IPS-20b (cell line): ENCODE data around the gene CPHXL.

Source experiments
- H3K27ac ChIP-seq: one replicate; pipeline ENCODE4 v1.5.1; 2013; ENCODE audit warnings: low read length
- H3K27me3 ChIP-seq: 2 replicates; pipeline ENCODE4 v1.6.1; 2013; ENCODE audit warnings: mild to moderate bottlenecking, low read length, inconsistent platforms; ENCODE audit not compliant: insufficient read depth
- H3K36me3 ChIP-seq: 2 replicates; pipeline ENCODE4 v1.6.1; 2013; ENCODE audit warnings: low read depth, mild to moderate bottlenecking, inconsistent platforms, low read length, moderate library complexity; ENCODE audit not compliant: insufficient read depth
- H3K4me1 ChIP-seq: 2 replicates; pipeline ENCODE4 v1.6.1; 2013; ENCODE audit warnings: mild to moderate bottlenecking, control low read depth, inconsistent platforms, low read length, moderate library complexity; ENCODE audit not compliant: insufficient read depth
- H3K4me3 ChIP-seq: 2 replicates; pipeline ENCODE4 v1.5.1; 2013; ENCODE audit warnings: mild to moderate bottlenecking, low read length, inconsistent platforms
- H3K9ac ChIP-seq: 2 replicates; pipeline ENCODE4 v1.6.1; 2013; ENCODE audit warnings: low read depth, mild to moderate bottlenecking, inconsistent platforms, low read length, moderate library complexity
- H3K9me3 ChIP-seq: 2 replicates; pipeline ENCODE4 v1.6.1; 2013; ENCODE audit warnings: mild to moderate bottlenecking, low read depth, low read length, inconsistent platforms; ENCODE audit not compliant: insufficient read depth

Gene CPHXL

DNA sequence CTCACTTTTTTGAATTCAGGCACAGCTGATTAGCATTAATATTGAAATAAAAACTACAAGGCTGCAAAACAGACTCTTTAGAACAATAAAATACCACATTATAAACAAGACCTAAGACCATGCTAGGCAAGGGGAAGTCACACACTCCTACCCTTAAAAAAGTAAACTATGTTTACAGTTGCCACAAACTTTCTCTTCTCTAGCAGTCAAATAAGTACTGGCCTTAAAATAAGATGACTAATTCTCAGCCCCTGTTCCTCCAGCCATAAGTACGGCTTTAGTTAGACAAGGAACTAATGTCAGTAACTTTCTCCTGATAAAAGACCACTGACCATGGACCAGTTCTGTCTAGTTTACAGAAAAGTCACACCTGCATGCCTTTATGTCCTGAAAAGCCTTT, 19.5 kb upstream of the CPHXL start:
- Histone ChIP-seq H3K4me1 (no peaks in the 10 kb centered on the region), H3K36me3 (no peaks in the 10 kb centered on the region), H3K9me3 (peaks cover 56% of the 10 kb centered on the region), H3K27me3 (no peaks in the 10 kb centered on the region), H3K4me3 (no peak overlapping the region), H3K27ac (no peak overlapping the region), H3K9ac (no peak overlapping the region)

DNA sequence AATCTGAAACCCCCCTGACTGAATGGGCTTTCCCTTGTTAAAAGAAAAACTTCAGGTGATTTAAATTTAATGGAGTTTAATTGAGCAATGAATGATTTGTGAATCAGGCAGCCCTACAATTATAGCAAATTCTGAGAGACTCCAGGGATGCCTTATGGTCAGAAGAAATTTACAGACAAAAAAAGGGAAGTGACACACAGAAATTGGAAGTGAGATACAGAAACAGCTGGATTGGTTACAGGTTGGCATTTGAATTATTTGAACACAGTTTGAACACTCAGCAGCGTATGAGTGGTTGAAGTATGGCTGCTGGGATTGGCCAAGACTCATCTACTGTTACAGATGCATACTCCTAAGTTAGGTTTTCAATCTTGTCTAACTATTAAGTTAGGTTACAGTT, 19.0 kb upstream of the CPHXL start:
- Histone ChIP-seq H3K27ac (no peak overlapping the region), H3K27me3 (no peaks in the 10 kb centered on the region), H3K9ac (no peak overlapping the region), H3K4me3 (no peak overlapping the region), H3K36me3 (no peaks in the 10 kb centered on the region), H3K9me3 (peaks cover 62% of the 10 kb centered on the region), H3K4me1 (no peaks in the 10 kb centered on the region)

DNA sequence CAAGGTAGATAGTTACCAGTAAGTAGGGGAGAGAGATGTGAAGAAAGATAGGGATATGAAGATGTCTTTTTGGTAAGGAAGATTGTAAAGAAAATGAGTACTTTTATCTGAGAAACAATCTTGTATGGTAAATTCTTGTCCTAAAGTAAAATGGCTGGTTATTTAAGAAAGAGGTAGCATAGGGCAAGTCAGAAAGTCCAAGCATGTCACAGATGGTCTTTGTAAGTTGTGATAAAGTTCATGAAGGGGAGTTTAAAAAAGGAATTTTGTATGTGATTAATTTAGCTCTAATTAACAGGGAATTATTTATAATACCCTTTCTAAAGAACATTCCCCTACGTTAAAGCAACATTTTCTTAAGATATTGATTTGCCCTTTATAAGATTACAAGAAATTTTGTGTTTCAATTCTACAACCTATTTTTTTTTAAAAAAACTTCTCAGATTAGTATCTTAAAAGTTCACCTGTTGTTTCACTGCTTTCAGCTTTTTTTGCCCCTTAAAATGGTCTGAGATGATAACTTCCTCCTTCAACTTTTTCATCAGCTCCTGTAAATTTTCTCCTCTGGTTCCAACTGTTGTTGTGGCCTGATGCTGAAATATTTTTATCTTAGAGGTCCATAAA, 16.2 kb upstream of the CPHXL start:
- Histone ChIP-seq H3K36me3 (no peaks in the 10 kb centered on the region), H3K27me3 (no peaks in the 10 kb centered on the region), H3K4me1 (no peaks in the 10 kb centered on the region), H3K4me3 (no peak overlapping the region), H3K9ac (no peak overlapping the region), H3K9me3 (peaks cover 66% of the 10 kb centered on the region), H3K27ac (no peak overlapping the region)

DNA sequence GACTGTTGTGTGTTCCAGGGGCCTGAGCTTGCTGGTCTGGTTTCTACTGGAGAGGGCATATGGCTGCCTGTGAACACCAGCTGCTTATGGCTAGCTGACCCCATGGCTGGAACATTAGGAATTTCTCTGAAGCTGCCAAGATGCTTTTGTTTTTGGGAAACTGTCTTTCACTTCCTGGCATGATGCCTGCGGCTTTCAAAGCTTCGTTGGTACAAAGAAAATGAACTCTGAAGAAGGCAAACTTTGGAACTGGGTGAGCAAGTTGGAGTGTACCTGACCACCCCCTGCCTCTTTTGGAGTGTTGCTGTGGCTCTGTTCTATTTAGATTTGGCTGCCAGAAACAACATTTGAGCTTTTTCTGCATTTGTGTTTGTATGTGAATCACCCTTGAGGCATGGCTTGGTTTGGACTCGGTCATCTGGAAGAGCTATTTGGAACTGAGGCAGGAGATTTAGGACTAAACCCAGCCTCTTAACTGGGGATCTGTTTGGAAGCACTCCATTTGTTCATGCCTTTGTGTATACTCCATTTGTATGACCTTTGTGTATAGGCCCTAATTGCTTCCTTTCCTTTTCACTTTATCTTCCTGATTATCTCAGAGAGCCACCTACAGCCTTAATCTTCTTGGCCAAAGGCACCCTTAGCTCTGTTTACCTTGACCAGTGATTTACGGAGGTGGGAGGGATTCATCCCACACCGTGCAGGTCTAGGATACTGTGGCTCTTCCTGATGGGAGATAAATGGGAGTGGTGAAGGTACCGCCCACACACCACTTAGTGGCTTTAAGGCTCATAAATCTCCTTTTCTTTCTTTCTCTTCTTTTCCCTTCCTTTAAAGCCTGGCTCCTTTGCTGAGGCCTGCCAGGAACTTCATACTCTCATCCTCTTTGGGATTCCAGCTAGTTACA, 7.3 kb upstream of the CPHXL start:
- Histone ChIP-seq H3K27me3 (no peaks in the 10 kb centered on the region), H3K36me3 (no peaks in the 10 kb centered on the region), H3K9me3 (no peaks in the 10 kb centered on the region), H3K4me3 (no peak overlapping the region), H3K4me1 (no peaks in the 10 kb centered on the region), H3K27ac (no peak overlapping the region), H3K9ac (no peak overlapping the region)

DNA sequence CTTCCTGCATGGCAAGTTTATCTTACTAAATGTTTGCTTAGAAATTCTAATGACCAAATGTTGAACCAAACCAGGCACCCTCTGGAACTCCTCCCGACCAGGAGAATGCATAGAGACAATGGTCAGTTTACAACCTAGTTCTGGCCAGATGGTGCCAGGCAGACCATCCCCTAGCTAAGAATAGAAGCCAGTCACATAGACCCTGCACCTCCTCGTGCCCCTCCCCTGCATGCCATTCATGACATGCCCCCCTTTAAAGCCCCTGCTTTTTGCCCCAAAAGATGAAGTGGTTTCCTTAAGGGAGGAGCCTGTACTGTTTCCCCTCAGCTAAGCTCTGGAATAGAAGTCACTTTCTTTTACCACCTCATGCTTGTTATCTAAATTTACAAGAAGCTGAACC, 6.6 kb upstream of the CPHXL start:
- H3K27me3 ChIP-seq = no peaks in the 10 kb centered on the region
- H3K36me3 ChIP-seq = no peaks in the 10 kb centered on the region
- H3K9me3 ChIP-seq = no peaks in the 10 kb centered on the region
- H3K4me1 ChIP-seq = no peaks in the 10 kb centered on the region
- no peak overlapping the region for H3K9ac ChIP-seq
- no peak overlapping the region for H3K4me3 ChIP-seq
- H3K27ac ChIP-seq = no peak overlapping the region

DNA sequence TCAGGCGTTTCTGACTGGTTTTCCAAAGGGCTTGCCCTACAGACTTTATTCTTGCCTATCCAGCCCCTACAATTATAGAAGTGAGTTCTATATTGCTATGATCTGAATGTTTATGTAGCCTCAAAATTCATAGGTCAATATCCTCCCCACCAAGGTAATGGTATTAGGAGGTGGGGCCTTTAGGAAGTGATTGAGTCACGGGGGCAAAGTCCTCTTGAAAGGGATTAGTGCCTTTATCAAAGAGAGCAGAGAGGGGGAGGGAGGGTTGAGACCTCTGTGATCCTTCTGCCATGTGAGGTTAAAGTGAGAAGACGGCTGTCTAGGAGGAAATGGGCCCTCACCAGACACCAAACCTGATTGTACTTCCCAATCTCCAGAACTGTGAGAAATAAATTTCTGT, 931 bp upstream of the CPHXL start:
- Histone ChIP-seq H3K36me3 (no peaks in the 10 kb centered on the region), H3K9me3 (no peaks in the 10 kb centered on the region), H3K27ac (no peak overlapping the region), H3K4me1 (no peaks in the 10 kb centered on the region), H3K4me3 (no peak overlapping the region), H3K27me3 (no peaks in the 10 kb centered on the region), H3K9ac (no peak overlapping the region)

DNA sequence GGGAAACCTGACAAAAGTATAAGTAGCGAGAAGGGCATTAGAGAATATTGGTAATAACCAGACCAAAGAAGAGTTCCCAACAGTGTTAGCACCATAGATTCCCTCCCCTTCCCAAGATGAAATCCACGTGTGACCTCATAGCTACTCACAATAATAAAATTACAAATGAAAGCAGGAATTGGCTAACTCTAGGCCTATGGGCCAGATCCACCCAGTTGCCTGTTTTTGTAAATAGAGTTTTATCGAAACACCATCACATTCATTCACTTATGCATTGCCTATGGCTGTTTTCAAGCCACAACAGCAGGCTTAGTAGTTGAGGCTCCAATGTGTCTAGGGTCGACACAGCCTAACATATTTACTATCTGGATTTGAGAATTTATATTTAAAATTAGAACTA, 7.8 kb downstream of the CPHXL start:
- Histone ChIP-seq H3K4me1 (no peaks in the 10 kb centered on the region), H3K4me3 (no peak overlapping the region), H3K36me3 (no peaks in the 10 kb centered on the region), H3K27me3 (no peaks in the 10 kb centered on the region; the same call in 1 of the 2 replicates), H3K9ac (no peak overlapping the region), H3K9me3 (peaks cover 31% of the 10 kb centered on the region), H3K27ac (no peak overlapping the region)

DNA sequence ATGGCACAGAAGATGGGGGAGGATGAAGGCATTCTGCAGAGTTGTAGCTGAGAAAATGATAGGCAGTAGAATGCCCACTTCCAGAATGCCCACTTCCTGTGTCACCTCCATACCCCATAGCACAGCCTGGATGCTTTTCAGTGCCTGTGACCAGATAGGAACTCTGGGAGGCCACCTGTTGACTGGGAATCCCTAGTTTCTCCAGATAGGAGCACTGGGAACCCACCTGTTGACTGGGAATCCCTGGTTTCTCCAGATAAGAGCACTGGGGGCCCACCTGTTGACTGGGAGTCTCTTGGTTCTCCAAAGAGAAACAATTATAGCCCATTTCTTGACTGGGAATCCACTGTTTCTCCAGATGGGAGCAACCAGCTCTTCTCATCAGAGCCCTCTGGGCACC, 11.6 kb downstream of the CPHXL start:
- Histone ChIP-seq H3K4me3 (no peak overlapping the region), H3K4me1 (no peaks in the 10 kb centered on the region), H3K9ac (no peak overlapping the region), H3K27me3 (no peaks in the 10 kb centered on the region; the same call in 1 of the 2 replicates), H3K9me3 (peaks cover 56% of the 10 kb centered on the region), H3K27ac (no peak overlapping the region), H3K36me3 (no peaks in the 10 kb centered on the region)

DNA sequence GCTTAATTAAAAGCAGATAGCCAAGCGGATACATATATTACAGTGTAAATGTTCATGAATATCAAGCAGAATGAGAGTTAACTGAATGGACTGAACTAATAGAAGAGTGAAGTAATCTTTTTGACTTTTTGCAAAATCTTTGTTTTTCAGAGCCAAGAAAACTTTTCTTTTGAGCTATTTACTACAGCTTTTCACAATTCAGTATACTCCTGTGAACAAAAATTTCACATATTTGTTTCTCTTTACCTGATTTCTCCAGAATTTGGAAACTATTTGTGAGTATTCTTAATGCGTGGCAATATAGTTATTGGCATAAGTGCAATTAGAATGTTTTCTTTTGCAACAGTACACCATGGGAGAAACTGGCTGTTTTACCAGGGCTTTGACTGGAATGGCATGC, 15.9 kb downstream of the CPHXL start:
- H3K4me3 ChIP-seq = no peak overlapping the region
- H3K4me1 ChIP-seq = no peaks in the 10 kb centered on the region

DNA sequence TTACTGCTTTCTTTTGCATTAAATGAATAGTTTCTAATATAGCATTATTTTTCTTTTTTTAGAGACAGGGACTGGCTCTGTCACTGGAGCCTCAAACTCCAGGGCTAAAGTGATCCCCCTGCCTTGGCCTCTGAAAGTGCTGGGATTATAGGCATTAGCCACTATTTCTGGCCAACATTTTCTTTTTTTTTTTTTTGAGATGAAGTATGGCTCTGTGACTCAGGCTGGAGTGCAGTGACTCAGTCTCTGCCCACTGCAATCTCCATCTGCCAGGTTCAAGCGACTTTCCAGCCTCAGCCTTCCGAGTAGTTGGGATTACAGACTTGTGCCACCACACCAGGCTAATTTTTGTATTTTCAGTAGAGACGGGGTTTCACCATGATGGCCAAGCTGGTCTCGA, 23.0 kb downstream of the CPHXL start:
- no peaks in the 10 kb centered on the region for H3K36me3 ChIP-seq
- H3K9me3 ChIP-seq = no peaks in the 10 kb centered on the region; the same call in 1 of the 2 replicates
- H3K9ac ChIP-seq = no peak overlapping the region
- H3K27ac ChIP-seq = no peak overlapping the region
- H3K4me3 ChIP-seq = no peak overlapping the region
- H3K27me3 ChIP-seq = no peaks in the 10 kb centered on the region
- H3K4me1 ChIP-seq = no peaks in the 10 kb centered on the region; the same call in 1 of the 2 replicates

More for the DNA sequence above, 15.9 kb downstream of the CPHXL start:
- Histone ChIP-seq H3K27me3 (no peaks in the 10 kb centered on the region), H3K27ac (no peak overlapping the region), H3K36me3 (no peaks in the 10 kb centered on the region), H3K9ac (no peak overlapping the region), H3K9me3 (peaks cover 35% of the 10 kb centered on the region)

DNA sequence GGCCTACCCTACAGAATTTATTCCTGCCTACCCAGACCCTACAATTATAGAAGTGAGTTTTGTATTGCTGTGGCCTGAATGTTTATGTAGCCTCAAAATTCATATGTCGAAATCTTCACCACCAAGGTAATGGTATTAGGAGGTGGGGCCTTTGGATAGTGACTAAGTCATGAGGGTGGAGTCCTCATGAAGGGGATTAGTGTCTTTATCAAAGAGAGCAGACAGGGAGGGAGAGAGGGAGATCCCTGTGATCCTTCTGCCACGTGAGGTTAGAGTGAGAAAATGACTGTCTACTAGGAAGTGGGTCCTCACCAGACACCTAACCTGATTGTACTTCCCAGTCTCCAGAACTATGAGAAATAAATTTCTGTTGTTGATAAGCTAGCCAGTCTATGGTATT, 24.0 kb downstream of the CPHXL start:
- Histone ChIP-seq H3K9ac (no peak overlapping the region), H3K4me1 (no peaks in the 10 kb centered on the region; the same call in 1 of the 2 replicates), H3K9me3 (no peaks in the 10 kb centered on the region), H3K4me3 (no peak overlapping the region), H3K36me3 (no peaks in the 10 kb centered on the region), H3K27ac (no peak overlapping the region), H3K27me3 (no peaks in the 10 kb centered on the region)

DNA sequence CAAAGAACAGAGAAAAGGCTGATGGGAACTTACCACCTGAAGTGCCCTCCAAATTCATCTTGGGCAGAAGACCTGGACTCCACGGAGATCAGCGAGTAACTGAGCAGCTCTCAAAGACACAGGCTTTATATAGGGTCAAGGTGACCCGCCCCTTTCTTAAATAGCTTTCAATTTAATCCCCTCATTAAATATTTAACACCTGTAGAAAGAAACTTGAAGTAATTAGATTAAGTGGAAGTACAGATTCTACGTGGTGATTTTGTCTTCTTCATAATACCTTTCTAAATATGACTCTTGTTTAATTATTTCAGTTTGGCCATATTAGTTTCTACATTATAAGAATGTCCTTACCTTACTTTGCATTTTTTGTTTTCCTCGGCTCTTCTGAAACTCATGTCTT, 24.9 kb downstream of the CPHXL start, which contains the start of gene DUXB:
Gene DUXB (minus strand): TSS at position 101 of the 400 bp plus-strand sequence. CDS start 43 bp downstream, at position 58.
- no peak within 1 kb of the TSS for H3K4me3 ChIP-seq
- no peaks in the 10 kb centered on the region for H3K9me3 ChIP-seq
- no peaks in the 10 kb centered on the region for H3K27me3 ChIP-seq
- no peak within 1 kb of the TSS for H3K9ac ChIP-seq
- H3K36me3 ChIP-seq = no peaks in the 10 kb centered on the region
- no peak within 1 kb of the TSS for H3K27ac ChIP-seq
- H3K4me1 ChIP-seq = no peaks in the 10 kb centered on the region; the same call in 1 of the 2 replicates
